T-cell (primary cell): ENCODE results near the gene CLK1. TPM values are rescaled to one million over a fixed set of nuclear protein-coding genes. Genes with fewer than 3 reads are reported as not detected.

Experiments used
- ATAC-seq, 4 experiments: fragments of 200-7000 bp in 3 of 4; fragments of 150-1000 bp in 1 of 4; cut with Tn5 transposase; replicated peaks in 1 of 4; 1 replicate in 3 of 4; 2 replicates in 1 of 4; pipeline ENCODE4 v1.10.0; 2021; ENCODE audit warnings: moderate library complexity in 3 of 4, mild to moderate bottlenecking in 2 of 4, moderate number of reproducible peaks in 1 of 4
- CTCF ChIA-PET, 2 donors: fragments of 300-600 bp; sonication (Branson Sonifier 250); formaldehyde crosslinking; loops; one replicate each; lab custom pipeline; 2022; ENCODE audit warnings: antibody characterized with exemption in 2 of 2; lab: Charles Lee
- POLR2A ChIA-PET, 2 donors: fragments of 300-600 bp; sonication (Branson Sonifier 250); formaldehyde crosslinking; loops; one replicate each; lab custom pipeline; 2022; ENCODE audit warnings: antibody characterized with exemption in 2 of 2; lab: Charles Lee
- DNase-seq, 35 experiments: peaks; one replicate each; pipeline versions ENCODE4 v3.0.0 to v3.0.0-alpha.2; 2013 to 2023
- H3K27ac ChIP-seq: one replicate; pipeline ENCODE4 v1.5.1; 2013; ENCODE audit warnings: low read length
- H3K27me3 ChIP-seq, 2 experiments: replicated peaks in 1 of 2; 1 replicate in 1 of 2; 2 replicates in 1 of 2; pipeline versions ENCODE4 v1.6.1 to v1.7.0; 2013; ENCODE audit warnings: low read length in 1 of 2, mixed read lengths in 1 of 2; ENCODE audit not compliant: control insufficient read depth in 2 of 2, insufficient read depth in 2 of 2; ENCODE audit errors: extremely low read depth in 1 of 2
- H3K36me3 ChIP-seq, 2 donors: 1 replicate in 1 of 2; 2 replicates in 1 of 2; pipeline versions ENCODE4 v1.6.1 to v1.7.0; 2013; ENCODE audit warnings: low read length in 1 of 2; ENCODE audit not compliant: control insufficient read depth in 2 of 2, insufficient read depth in 1 of 2; ENCODE audit errors: extremely low read depth in 1 of 2
- H3K4me1 ChIP-seq, 2 experiments: 1 replicate in 1 of 2; 2 replicates in 1 of 2; pipeline versions ENCODE4 v1.6.1 to v1.7.0; 2013; ENCODE audit warnings: low read length in 2 of 2, mixed read lengths in 1 of 2; ENCODE audit not compliant: insufficient read depth in 2 of 2, control insufficient read depth in 1 of 2; ENCODE audit errors: extremely low read depth in 1 of 2
- H3K4me3 ChIP-seq, 2 donors: 1 replicate in 1 of 2; 2 replicates in 1 of 2; pipeline versions ENCODE4 v1.5.1 to v1.7.0; 2013; ENCODE audit warnings: mild to moderate bottlenecking in 2 of 2, low read length in 1 of 2, moderate library complexity in 1 of 2; ENCODE audit not compliant: control insufficient read depth in 1 of 2; ENCODE audit errors: extremely low read depth in 1 of 2
- H3K9me3 ChIP-seq: 2 replicates; pipeline ENCODE4 v1.7.0; 2013
- H3K27ac Mint-ChIP-seq, 2 donors: one replicate each; pipeline ENCODE4 v1.8.0; 2020 to 2021; ENCODE audit warnings: mild to moderate bottlenecking in 2 of 2, mixed read lengths in 2 of 2
- H3K27me3 Mint-ChIP-seq, 2 donors: one replicate each; pipeline ENCODE4 v1.8.0; 2021 to 2022; ENCODE audit warnings: mixed read lengths in 2 of 2
- H3K36me3 Mint-ChIP-seq: one replicate; pipeline ENCODE4 v1.8.0; 2021; ENCODE audit warnings: mixed read lengths
- H3K4me1 Mint-ChIP-seq, 3 donors: one replicate each; pipeline ENCODE4 v1.8.0; 2020 to 2022; ENCODE audit warnings: mixed read lengths in 3 of 3, mild to moderate bottlenecking in 1 of 3
- H3K4me3 Mint-ChIP-seq, 3 donors: one replicate each; pipeline ENCODE4 v1.8.0; 2020 to 2022; ENCODE audit warnings: mild to moderate bottlenecking in 3 of 3, mixed read lengths in 3 of 3, moderate library complexity in 3 of 3
- H3K9me3 Mint-ChIP-seq, 3 donors: one replicate each; pipeline ENCODE4 v1.8.0; 2020 to 2022; ENCODE audit warnings: mixed read lengths in 3 of 3
- WGBS: methylation state at CpG from one replicate; pipeline ENCODE4 v1.1.5; 2013; ENCODE audit warnings: missing lambda C conversion rate; ENCODE audit not compliant: insufficient coverage; 5-methylcytosine and 5-hydroxymethylcytosine counted together
- total RNA-seq, 35 experiments: library from RNA in 6 of 35; stranded (reverse) in 6 of 35; fragments of 120-200 nt in 1 of 35; gene quantifications; one replicate each; pipeline versions ENCODE4 v1.2.1 to v1.2.4 and lab custom pipeline; 2013 to 2026

The CLK1 gene
- total RNA-seq, 5 donors from 2014 or later (not counting 1 experiment from before 2014, with no cell fraction given), result 357 to 1,046 (median 384) TPM

- CTCF ChIA-PET, result no interaction called here
Observed at GRCh38 chr2:200834701-200835100, 29.8 kb downstream of the CLK1 start.

GRCh38 chr2:200829258-200829655 is 35.2 kb downstream of the CLK1 start:
- H3K4me3 Mint-ChIP-seq, result no peak overlapping the region
- Histone ChIP-seq H3K27ac (no peak overlapping the region), H3K36me3 (no peaks in the 10 kb centered on the region), H3K9me3 (no peaks in the 10 kb centered on the region), H3K27me3 (no peaks in the 10 kb centered on the region), H3K4me3 (no peak overlapping the region), H3K4me1 (no peaks in the 10 kb centered on the region)
- ChIA-PET CTCF (interaction anchor here in 1 of 2 donors (0.6 kb wide), 1 partner anchor 10 kb away, joined by 3 read pairs; no protein-coding TSS in a partner anchor), POLR2A (interaction anchor here (0.5 to 3.6 kb wide), 6 partner anchors 11 to 38 kb away, joined by 3 to 25 read pairs (median 5); no protein-coding TSS in a partner anchor)
- WGBS, result no CpG with 5 or more reads among the region's 2 CpGs
- DNase-seq (no peak), ATAC-seq (no peak)
- H3K27me3 Mint-ChIP-seq, result no peaks in the 10 kb centered on the region
- no peak overlapping the region for H3K27ac Mint-ChIP-seq
- H3K9me3 Mint-ChIP-seq, result no peaks in the 10 kb centered on the region
- H3K36me3 Mint-ChIP-seq, result peaks cover 24% of the 10 kb centered on the region
- peaks cover 0 to 6% (median 2%) of the 10 kb centered on the region in 3 donors for H3K4me1 Mint-ChIP-seq

More at GRCh38 chr2:200834701-200835100, 29.8 kb downstream of the CLK1 start:
- Mint-ChIP-seq H3K36me3 (peaks cover 10% of the 10 kb centered on the region), H3K4me3 (no peak overlapping the region), H3K9me3 (peaks cover 0 to 9% (median 3%) of the 10 kb centered on the region in 3 donors), H3K4me1 (no peaks in the 10 kb centered on the region), H3K27me3 (no peaks in the 10 kb centered on the region), H3K27ac (no peak overlapping the region)
- Histone ChIP-seq H3K27ac (no peak overlapping the region), H3K27me3 (no peaks in the 10 kb centered on the region), H3K36me3 (no peaks in the 10 kb centered on the region), H3K9me3 (no peaks in the 10 kb centered on the region), H3K4me1 (no peaks in the 10 kb centered on the region), H3K4me3 (no peak overlapping the region)
- 100% methylated on average over 3 of the region's 4 CpGs for whole genome bisulfite sequencing
- POLR2A ChIA-PET, result no interaction called here
- ATAC-seq (no peak), DNase-seq (no peak)

- peaks cover 0 to 5% of the 10 kb centered on the region in 2 donors for H3K36me3 ChIP-seq
- peaks cover 0 to 6% (median 2%) of the 10 kb centered on the region in 3 donors for H3K4me1 Mint-ChIP-seq
- no peak for DNase-seq
- H3K4me3 ChIP-seq, result no peak overlapping the region
- H3K4me3 Mint-ChIP-seq, result no peak overlapping the region
- H3K27ac ChIP-seq, result no peak overlapping the region
- no peaks in the 10 kb centered on the region for H3K9me3 ChIP-seq
- no peaks in the 10 kb centered on the region for H3K4me1 ChIP-seq
- no peaks in the 10 kb centered on the region for H3K27me3 ChIP-seq
- ChIA-PET POLR2A (interaction anchor here in 1 of 2 donors (0.5 to 3.6 kb wide), 7 partner anchors 10 to 38 kb away, joined by 3 to 25 read pairs (median 4); no protein-coding TSS in a partner anchor), CTCF (interaction anchor here in 1 of 2 donors (0.6 kb wide), 1 partner anchor 10 kb away, joined by 3 read pairs; no protein-coding TSS in a partner anchor)
- H3K36me3 Mint-ChIP-seq, result peaks cover 23% of the 10 kb centered on the region
- no peaks in the 10 kb centered on the region for H3K9me3 Mint-ChIP-seq
- no peak overlapping the region for H3K27ac Mint-ChIP-seq
- no peaks in the 10 kb centered on the region for H3K27me3 Mint-ChIP-seq
- no peak for ATAC-seq
- WGBS, result 97% methylated on average over 6 of the region's 9 CpGs
Observed at GRCh38 chr2:200828572-200829257, 35.7 kb downstream of the CLK1 start.

GRCh38 chr2:200828104-200828503 is 36.4 kb downstream of the CLK1 start:
- Histone ChIP-seq H3K27ac (no peak overlapping the region), H3K36me3 (peaks cover 0 to 5% of the 10 kb centered on the region in 2 donors), H3K4me1 (no peaks in the 10 kb centered on the region), H3K27me3 (no peaks in the 10 kb centered on the region), H3K4me3 (no peak overlapping the region), H3K9me3 (no peaks in the 10 kb centered on the region)
- H3K27ac Mint-ChIP-seq, result no peak overlapping the region
- DNase-seq (no peak), ATAC-seq (no peak)
- H3K27me3 Mint-ChIP-seq, result no peaks in the 10 kb centered on the region
- H3K4me3 Mint-ChIP-seq, result no peak overlapping the region
- no peaks in the 10 kb centered on the region for H3K9me3 Mint-ChIP-seq
- peaks cover 21% of the 10 kb centered on the region for H3K36me3 Mint-ChIP-seq
- POLR2A ChIA-PET, result interaction anchor here (0.9 to 3.6 kb wide), 6 partner anchors 10 to 29 kb away, joined by 3 to 25 read pairs (median 4); no protein-coding TSS in a partner anchor
- peaks cover 0 to 6% (median 2%) of the 10 kb centered on the region in 3 donors for H3K4me1 Mint-ChIP-seq
- WGBS, result 67% methylated on average over 1 of the region's 2 CpGs
- CTCF ChIA-PET, result no interaction called here

- DNase-seq (no peak), ATAC-seq (no peak)
- H3K9me3 Mint-ChIP-seq, result no peaks in the 10 kb centered on the region
- H3K9me3 ChIP-seq, result no peaks in the 10 kb centered on the region
- H3K27me3 ChIP-seq, result no peaks in the 10 kb centered on the region
- no peak overlapping the region for H3K4me3 Mint-ChIP-seq
- no peaks in the 10 kb centered on the region for H3K27me3 Mint-ChIP-seq
- peaks cover 0 to 2% of the 10 kb centered on the region in 2 experiments for H3K4me1 ChIP-seq
- POLR2A ChIA-PET, result interaction anchor here in 1 of 2 donors (0.8 to 1.2 kb wide), 2 partner anchors 36 to 38 kb away, joined by 3 to 4 read pairs; no protein-coding TSS in a partner anchor
- no peak overlapping the region for H3K27ac ChIP-seq
- peaks cover 3 to 11% (median 11%) of the 10 kb centered on the region in 3 donors for H3K4me1 Mint-ChIP-seq
- CTCF ChIA-PET, result no interaction called here
- no peak overlapping the region for H3K4me3 ChIP-seq
- peaks cover 45% of the 10 kb centered on the region for H3K36me3 Mint-ChIP-seq
- no peak overlapping the region for H3K27ac Mint-ChIP-seq
- peaks cover 8 to 57% of the 10 kb centered on the region in 2 donors for H3K36me3 ChIP-seq
- WGBS, result 94% methylated on average over 2 of the region's 6 CpGs
Observed at GRCh38 chr2:200821686-200822245, 42.7 kb downstream of the CLK1 start.

GRCh38 chr2:200820573-200821234 is 43.8 kb downstream of the CLK1 start:
- no peaks in the 10 kb centered on the region for H3K9me3 ChIP-seq
- ChIA-PET CTCF (no interaction called here), POLR2A (interaction anchor here in 1 of 2 donors (0.6 to 0.9 kb wide), 2 partner anchors 23 to 35 kb away, joined by 3 read pairs; no protein-coding TSS in a partner anchor)
- no peak for ATAC-seq
- peaks cover 8 to 68% of the 10 kb centered on the region in 2 donors for H3K36me3 ChIP-seq
- H3K4me1 ChIP-seq, result peaks cover 0 to 2% of the 10 kb centered on the region in 2 experiments
- Mint-ChIP-seq H3K4me3 (no peak overlapping the region), H3K27me3 (no peaks in the 10 kb centered on the region), H3K9me3 (no peaks in the 10 kb centered on the region), H3K27ac (peak overlapping the region in 1 of 2 donors; percentile 2), H3K36me3 (peaks cover 55% of the 10 kb centered on the region), H3K4me1 (peaks cover 11 to 18% (median 15%) of the 10 kb centered on the region in 3 donors)
- H3K27ac ChIP-seq, result no peak overlapping the region
- WGBS, result no CpG with 5 or more reads among the region's 5 CpGs
- H3K27me3 ChIP-seq, result no peaks in the 10 kb centered on the region
- DNase-seq, result no peak
- H3K4me3 ChIP-seq, result no peak overlapping the region
